SK-N-SH (cell line): Measurements from ENCODE around the gene ATP5F1E. TPM values are rescaled to one million over a fixed set of nuclear protein-coding genes. Genes with fewer than 3 reads are reported as not detected.
A peak's percentile ranks its signal among the peaks of the same experiment; 100 is the strongest.

Experiments
- CTCF ChIA-PET: fragments of 300-600, 350-600 bp; formaldehyde crosslinking; extraction: SDS; loops from one replicate; lab custom pipeline; 2021; lab: Yijun Ruan, JAX
- POLR2A ChIA-PET: fragments of 350-600 bp; sonication (Branson Sonifier 250); formaldehyde crosslinking; extraction: SDS; loops from one replicate; lab custom pipeline; 2020; ENCODE audit warnings: antibody characterized with exemption, inconsistent platforms; lab: Yijun Ruan, JAX
- DNase-seq: peaks from one replicate; pipeline ENCODE4 v3.0.0; 2012
- H2AFZ ChIP-seq: fragments of 200-600 bp; sonication (generic); 2 replicates; pipeline ENCODE4 v1.8.1; 2016; ENCODE audit warnings: antibody characterized with exemption, mild to moderate bottlenecking, low read depth
- H3F3A ChIP-seq: fragments of 200-600 bp; sonication (generic); replicated peaks from 2 replicates; pipeline ENCODE3; 2016; ENCODE audit warnings: antibody characterized with exemption, mild to moderate bottlenecking; ENCODE audit not compliant: insufficient read depth
- H3K27ac ChIP-seq, 2 experiments: fragments of 200-500 bp in 1 of 2; fragments of 200-600 bp in 1 of 2; sonication (Bioruptor generic) in 1 of 2; sonication (generic), shearing (Covaris generic) in 1 of 2; 2 replicates each; pipeline versions ENCODE4 v1.5.1 to v1.6.1; 2014 to 2016; ENCODE audit warnings: low read depth in 2 of 2, inconsistent platforms in 1 of 2, low read length in 1 of 2, mild to moderate bottlenecking in 1 of 2, mixed read lengths in 1 of 2
- H3K27me3 ChIP-seq: fragments of 200-600 bp; sonication (generic), shearing (Covaris generic); 2 replicates; pipeline ENCODE4 v1.6.1; 2016; ENCODE audit warnings: mixed run types; ENCODE audit not compliant: insufficient read depth
- H3K36me3 ChIP-seq, 2 experiments: fragments of 200-500 bp in 1 of 2; fragments of 200-600 bp in 1 of 2; sonication (Bioruptor generic) in 1 of 2; sonication (generic) in 1 of 2; replicated peaks in 1 of 2; 2 replicates each; pipeline versions ENCODE3 to v1.5.1; 2014 to 2016; ENCODE audit warnings: low read length in 1 of 2, mild to moderate bottlenecking in 1 of 2; ENCODE audit not compliant: insufficient read depth in 2 of 2, control insufficient read depth in 1 of 2
- H3K4me1 ChIP-seq, 2 experiments: fragments of 200-500 bp in 1 of 2; fragments of 200-600 bp in 1 of 2; sonication (Bioruptor generic) in 1 of 2; sonication (generic), shearing (Covaris generic) in 1 of 2; 2 replicates each; pipeline versions ENCODE4 v1.5.1 to v1.6.1; 2014 to 2016; ENCODE audit warnings: low read depth in 1 of 2, low read length in 1 of 2, mixed run types in 1 of 2; ENCODE audit not compliant: insufficient read depth in 2 of 2, control insufficient read depth in 1 of 2
- H3K4me2 ChIP-seq: fragments of 200-600 bp; sonication (generic), shearing (Covaris generic); 2 replicates; pipeline ENCODE4 v1.6.1; 2017; ENCODE audit warnings: mixed run types
- H3K4me3 ChIP-seq, 2 experiments: fragments of 200-500 bp in 1 of 2; fragments of 200-600 bp in 1 of 2; sonication (Bioruptor generic) in 1 of 2; sonication (generic), shearing (Covaris generic) in 1 of 2; 2 replicates each; pipeline versions ENCODE4 v1.5.1 to v1.8.1; 2014 to 2016; ENCODE audit warnings: low read depth in 2 of 2, inconsistent platforms in 1 of 2, low read length in 1 of 2, mild to moderate bottlenecking in 1 of 2, mixed read lengths in 1 of 2, moderate library complexity in 1 of 2
- H3K79me2 ChIP-seq: fragments of 200-600 bp; sonication (generic); 2 replicates; pipeline ENCODE4 v1.8.1; 2017; ENCODE audit warnings: mild to moderate bottlenecking; ENCODE audit not compliant: insufficient read depth
- H3K9ac ChIP-seq: fragments of 200-600 bp; sonication (generic); 2 replicates; pipeline ENCODE4 v1.6.1; 2017; ENCODE audit warnings: mixed run types
- H3K9me2 ChIP-seq: fragments of 200-600 bp; sonication (generic); 2 replicates; pipeline ENCODE4 v1.6.1; 2017; ENCODE audit warnings: mixed run types
- H3K9me3 ChIP-seq: fragments of 200-600 bp; sonication (generic); 2 replicates; pipeline ENCODE4 v1.6.1; 2017; ENCODE audit warnings: mixed run types, mild to moderate bottlenecking, moderate library complexity
- H4K20me1 ChIP-seq: fragments of 200-600 bp; sonication (generic); 2 replicates; pipeline ENCODE4 v1.6.1; 2017; ENCODE audit warnings: mild to moderate bottlenecking, mixed run types; ENCODE audit not compliant: insufficient read depth
- ELF1 ChIP-seq: IDR thresholded peaks from 2 replicates; pipeline ENCODE4 v1.4.0; 2012
- EP300 ChIP-seq, 2 experiments: IDR thresholded peaks; 2 replicates each; pipeline versions ENCODE4 v1.4.0 to v1.6.1; 2012; ENCODE audit warnings: borderline replicate concordance in 1 of 2, low read depth in 1 of 2, low read length in 1 of 2
- GATA2 ChIP-seq: sonication (generic); formaldehyde crosslinking; IDR thresholded peaks from 2 replicates; pipeline ENCODE4 v1.5.0; 2020; ENCODE audit warnings: mild to moderate bottlenecking, missing genetic modification reagents
- NFIC ChIP-seq: IDR thresholded peaks from 2 replicates; pipeline ENCODE4 v1.4.0; 2012; ENCODE audit warnings: borderline replicate concordance
- NRF1 ChIP-seq: IDR thresholded peaks from 2 replicates; pipeline ENCODE4 v1.6.1; 2012; ENCODE audit warnings: low read depth, mild to moderate bottlenecking, low read length
- RCOR1 ChIP-seq: fragments of 150-350 bp; IDR thresholded peaks from 2 replicates; pipeline ENCODE4 v1.6.1; 2017; ENCODE audit warnings: antibody characterized with exemption, low read length
- SIN3A ChIP-seq: IDR thresholded peaks from 2 replicates; pipeline ENCODE4 v1.6.1; 2012; ENCODE audit warnings: low read depth, mild to moderate bottlenecking, low read length, moderate library complexity, borderline replicate concordance
- SMC3 ChIP-seq: IDR thresholded peaks from 2 replicates; pipeline ENCODE4 v1.6.1; 2012; ENCODE audit warnings: low read depth, low read length, improper control_type of control experiment
- TAF1 ChIP-seq: IDR thresholded peaks from 2 replicates; pipeline ENCODE4 v1.6.1; 2012; ENCODE audit warnings: low read depth, mild to moderate bottlenecking, low read length, moderate library complexity, borderline replicate concordance
- TCF12 ChIP-seq: IDR thresholded peaks from 2 replicates; pipeline ENCODE4 v1.4.0; 2012
- YY1 ChIP-seq: IDR thresholded peaks from 2 replicates; pipeline ENCODE4 v1.4.0; 2012; ENCODE audit warnings: low read depth, mild to moderate bottlenecking
- WGBS: methylation state at CpG from one replicate; pipeline ENCODE4 v1.1.6; 2017; ENCODE audit warnings: low lambda C conversion rate; 5-methylcytosine and 5-hydroxymethylcytosine counted together
- polyA plus RNA-seq, 3 experiments: library from polyadenylated mRNA; depleted of rRNA; stranded (reverse); fragments of >200 nt; gene quantifications; 2 replicates each; pipeline ENCODE4 v1.2.3, GENCODE V29; 2012
- TF ChIP-seq, protein P1 (sequence below): IDR thresholded peaks from 2 replicates; pipeline ENCODE4 v1.4.0; 2012; ENCODE audit warnings: low read depth, borderline replicate concordance
- TF ChIP-seq, protein P2 (sequence below): fragments of 200-600 bp; sonication (generic); IDR thresholded peaks from 2 replicates; pipeline ENCODE4 v1.6.1; 2017; ENCODE audit warnings: antibody characterized with exemption, mild to moderate bottlenecking, moderate library complexity
- TF ChIP-seq, protein P3 (sequence below): fragments of 150-350 bp; IDR thresholded peaks from 2 replicates; pipeline ENCODE4 v1.6.1; 2016; ENCODE audit warnings: mild to moderate bottlenecking, low read depth, low read length
- TF ChIP-seq, protein P4 (sequence below): IDR thresholded peaks from 2 replicates; pipeline ENCODE4 v1.4.0; 2012; ENCODE audit warnings: low read depth
- TF ChIP-seq, protein P5 (sequence below): IDR thresholded peaks from 2 replicates; pipeline ENCODE4 v1.6.1; 2012; ENCODE audit warnings: mild to moderate bottlenecking, low read depth, low read length, moderate library complexity

ATP5F1E gene
- polyA plus RNA-seq, 1 of the 3 experiments (the other 2 are of a cell fraction): 60.8 TPM

DNA sequence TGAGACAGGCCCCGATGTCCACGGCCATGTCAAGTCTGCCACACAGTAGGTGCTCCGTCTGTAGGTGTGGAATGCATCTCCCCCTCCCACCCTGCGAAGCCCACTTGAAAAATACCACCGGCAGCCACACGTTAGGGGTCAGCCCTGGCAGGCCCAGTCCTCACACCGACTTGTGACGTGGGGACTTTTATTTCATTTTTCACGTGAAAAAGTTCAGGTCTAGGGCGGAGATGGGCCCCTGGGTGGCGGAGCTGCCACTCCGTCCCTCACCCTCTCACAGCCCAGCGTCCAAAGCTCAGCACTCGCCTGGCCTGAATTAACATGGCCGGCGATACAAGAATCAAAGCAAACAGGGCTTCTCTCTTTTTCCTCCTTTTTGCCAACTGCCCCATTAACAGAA, 16.7 kb downstream of the ATP5F1E start (continued):
- TF ChIP-seq, protein P1, sequence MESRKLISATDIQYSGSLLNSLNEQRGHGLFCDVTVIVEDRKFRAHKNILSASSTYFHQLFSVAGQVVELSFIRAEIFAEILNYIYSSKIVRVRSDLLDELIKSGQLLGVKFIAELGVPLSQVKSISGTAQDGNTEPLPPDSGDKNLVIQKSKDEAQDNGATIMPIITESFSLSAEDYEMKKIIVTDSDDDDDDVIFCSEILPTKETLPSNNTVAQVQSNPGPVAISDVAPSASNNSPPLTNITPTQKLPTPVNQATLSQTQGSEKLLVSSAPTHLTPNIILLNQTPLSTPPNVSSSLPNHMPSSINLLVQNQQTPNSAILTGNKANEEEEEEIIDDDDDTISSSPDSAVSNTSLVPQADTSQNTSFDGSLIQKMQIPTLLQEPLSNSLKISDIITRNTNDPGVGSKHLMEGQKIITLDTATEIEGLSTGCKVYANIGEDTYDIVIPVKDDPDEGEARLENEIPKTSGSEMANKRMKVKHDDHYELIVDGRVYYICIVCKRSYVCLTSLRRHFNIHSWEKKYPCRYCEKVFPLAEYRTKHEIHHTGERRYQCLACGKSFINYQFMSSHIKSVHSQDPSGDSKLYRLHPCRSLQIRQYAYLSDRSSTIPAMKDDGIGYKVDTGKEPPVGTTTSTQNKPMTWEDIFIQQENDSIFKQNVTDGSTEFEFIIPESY: no peak
- TF ChIP-seq ELF1 (no peak), SIN3A (no peak), TAF1 (no peak), RCOR1 (no peak), EP300 (IDR thresholded peaks at IDR 0.05; ENCODE audit: borderline replicate concordance in 1 of 2, low read depth in 1 of 2, low read length in 1 of 2) (no peak)
- TF ChIP-seq, protein P2, sequence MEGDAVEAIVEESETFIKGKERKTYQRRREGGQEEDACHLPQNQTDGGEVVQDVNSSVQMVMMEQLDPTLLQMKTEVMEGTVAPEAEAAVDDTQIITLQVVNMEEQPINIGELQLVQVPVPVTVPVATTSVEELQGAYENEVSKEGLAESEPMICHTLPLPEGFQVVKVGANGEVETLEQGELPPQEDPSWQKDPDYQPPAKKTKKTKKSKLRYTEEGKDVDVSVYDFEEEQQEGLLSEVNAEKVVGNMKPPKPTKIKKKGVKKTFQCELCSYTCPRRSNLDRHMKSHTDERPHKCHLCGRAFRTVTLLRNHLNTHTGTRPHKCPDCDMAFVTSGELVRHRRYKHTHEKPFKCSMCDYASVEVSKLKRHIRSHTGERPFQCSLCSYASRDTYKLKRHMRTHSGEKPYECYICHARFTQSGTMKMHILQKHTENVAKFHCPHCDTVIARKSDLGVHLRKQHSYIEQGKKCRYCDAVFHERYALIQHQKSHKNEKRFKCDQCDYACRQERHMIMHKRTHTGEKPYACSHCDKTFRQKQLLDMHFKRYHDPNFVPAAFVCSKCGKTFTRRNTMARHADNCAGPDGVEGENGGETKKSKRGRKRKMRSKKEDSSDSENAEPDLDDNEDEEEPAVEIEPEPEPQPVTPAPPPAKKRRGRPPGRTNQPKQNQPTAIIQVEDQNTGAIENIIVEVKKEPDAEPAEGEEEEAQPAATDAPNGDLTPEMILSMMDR: no peak
- TF ChIP-seq, protein P3, sequence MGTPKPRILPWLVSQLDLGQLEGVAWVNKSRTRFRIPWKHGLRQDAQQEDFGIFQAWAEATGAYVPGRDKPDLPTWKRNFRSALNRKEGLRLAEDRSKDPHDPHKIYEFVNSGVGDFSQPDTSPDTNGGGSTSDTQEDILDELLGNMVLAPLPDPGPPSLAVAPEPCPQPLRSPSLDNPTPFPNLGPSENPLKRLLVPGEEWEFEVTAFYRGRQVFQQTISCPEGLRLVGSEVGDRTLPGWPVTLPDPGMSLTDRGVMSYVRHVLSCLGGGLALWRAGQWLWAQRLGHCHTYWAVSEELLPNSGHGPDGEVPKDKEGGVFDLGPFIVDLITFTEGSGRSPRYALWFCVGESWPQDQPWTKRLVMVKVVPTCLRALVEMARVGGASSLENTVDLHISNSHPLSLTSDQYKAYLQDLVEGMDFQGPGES: no peak

DNA sequence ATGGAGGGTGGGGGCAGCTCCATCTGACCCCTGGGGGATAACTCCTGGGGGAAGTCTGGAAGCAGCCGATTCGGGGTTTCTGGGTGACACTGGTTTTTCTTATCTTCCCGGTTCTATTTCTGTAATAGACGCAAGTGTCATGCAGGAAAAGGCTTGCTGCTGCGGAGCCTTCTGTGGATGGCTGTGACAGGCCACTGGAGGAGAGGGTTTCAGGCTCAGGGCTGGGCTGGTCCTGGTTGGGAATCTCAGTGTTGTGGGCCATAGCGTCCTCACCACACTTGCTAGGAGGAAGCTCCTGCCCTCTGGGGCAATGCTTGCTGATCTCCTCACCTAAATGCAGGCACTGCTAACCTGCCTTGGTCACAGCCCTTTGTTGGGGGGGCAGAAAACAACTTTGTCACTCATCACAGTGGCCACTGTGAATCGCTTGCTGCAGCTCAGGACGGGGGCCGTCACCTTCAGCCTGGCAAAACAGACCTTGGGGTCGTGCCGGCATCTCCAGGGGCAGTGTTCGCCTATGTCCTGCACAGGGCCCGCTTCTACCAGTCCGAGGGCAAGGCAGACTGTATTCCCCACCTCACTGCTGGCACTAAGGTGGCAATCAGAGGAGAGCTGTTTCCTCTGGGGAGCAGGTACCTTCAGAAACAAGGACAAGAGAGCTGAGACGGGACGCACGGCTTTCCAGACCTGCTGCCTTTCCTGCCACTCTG, 17.3 kb downstream of the ATP5F1E start:
- Histone ChIP-seq H3K4me2 (0 out of 2 replicates have a peak overlapping the region, but pooled peaks have one; percentile 43), H3K27me3 (no peaks in the 10 kb centered on the region), H3K9me2 (no peaks in the 10 kb centered on the region), H3K36me3 (no peaks in the 10 kb centered on the region), H2AFZ (no peak overlapping the region), H3K79me2 (peaks cover 6% of the 10 kb centered on the region; the same call in 1 of the 2 replicates), H4K20me1 (no peaks in the 10 kb centered on the region), H3K4me3 (no peak overlapping the region), H3F3A (peaks cover 12% of the 10 kb centered on the region), H3K9ac (no peak overlapping the region), H3K4me1 (peaks cover 24 to 48% of the 10 kb centered on the region in 2 experiments; a peak in 3 of 4 replicates), H3K9me3 (no peaks in the 10 kb centered on the region), H3K27ac (peak overlapping the region in 1 of 2 experiments; percentile 62; a peak in 2 of 4 replicates)
- no peak for TF ChIP-seq GATA2 (CRISPR knock-in tag)
- no peak for TF ChIP-seq TCF12
- TF ChIP-seq YY1: no peak
- TF ChIP-seq NRF1: no peak
- TF ChIP-seq RCOR1: no peak
- TF ChIP-seq, protein P4, sequence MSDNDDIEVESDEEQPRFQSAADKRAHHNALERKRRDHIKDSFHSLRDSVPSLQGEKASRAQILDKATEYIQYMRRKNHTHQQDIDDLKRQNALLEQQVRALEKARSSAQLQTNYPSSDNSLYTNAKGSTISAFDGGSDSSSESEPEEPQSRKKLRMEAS: no peak
- no peak for TF ChIP-seq ELF1
- TF ChIP-seq, protein P1: no peak
- TF ChIP-seq, protein P3: no peak
- no peak for TF ChIP-seq NFIC
- TF ChIP-seq, protein P5, sequence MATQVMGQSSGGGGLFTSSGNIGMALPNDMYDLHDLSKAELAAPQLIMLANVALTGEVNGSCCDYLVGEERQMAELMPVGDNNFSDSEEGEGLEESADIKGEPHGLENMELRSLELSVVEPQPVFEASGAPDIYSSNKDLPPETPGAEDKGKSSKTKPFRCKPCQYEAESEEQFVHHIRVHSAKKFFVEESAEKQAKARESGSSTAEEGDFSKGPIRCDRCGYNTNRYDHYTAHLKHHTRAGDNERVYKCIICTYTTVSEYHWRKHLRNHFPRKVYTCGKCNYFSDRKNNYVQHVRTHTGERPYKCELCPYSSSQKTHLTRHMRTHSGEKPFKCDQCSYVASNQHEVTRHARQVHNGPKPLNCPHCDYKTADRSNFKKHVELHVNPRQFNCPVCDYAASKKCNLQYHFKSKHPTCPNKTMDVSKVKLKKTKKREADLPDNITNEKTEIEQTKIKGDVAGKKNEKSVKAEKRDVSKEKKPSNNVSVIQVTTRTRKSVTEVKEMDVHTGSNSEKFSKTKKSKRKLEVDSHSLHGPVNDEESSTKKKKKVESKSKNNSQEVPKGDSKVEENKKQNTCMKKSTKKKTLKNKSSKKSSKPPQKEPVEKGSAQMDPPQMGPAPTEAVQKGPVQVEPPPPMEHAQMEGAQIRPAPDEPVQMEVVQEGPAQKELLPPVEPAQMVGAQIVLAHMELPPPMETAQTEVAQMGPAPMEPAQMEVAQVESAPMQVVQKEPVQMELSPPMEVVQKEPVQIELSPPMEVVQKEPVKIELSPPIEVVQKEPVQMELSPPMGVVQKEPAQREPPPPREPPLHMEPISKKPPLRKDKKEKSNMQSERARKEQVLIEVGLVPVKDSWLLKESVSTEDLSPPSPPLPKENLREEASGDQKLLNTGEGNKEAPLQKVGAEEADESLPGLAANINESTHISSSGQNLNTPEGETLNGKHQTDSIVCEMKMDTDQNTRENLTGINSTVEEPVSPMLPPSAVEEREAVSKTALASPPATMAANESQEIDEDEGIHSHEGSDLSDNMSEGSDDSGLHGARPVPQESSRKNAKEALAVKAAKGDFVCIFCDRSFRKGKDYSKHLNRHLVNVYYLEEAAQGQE: no peak
- no peak for TF ChIP-seq SMC3
- DNase-seq: no peak
- ChIA-PET POLR2A (interaction anchor here (0.9 to 1.7 kb wide), 2 partner anchors 14 to 34 kb away, joined by 3 to 5 read pairs; no protein-coding TSS in a partner anchor), CTCF (interaction anchor here (1.2 to 1.3 kb wide), 2 partner anchors 13 to 804 kb away, joined by 3 to 4 read pairs; no protein-coding TSS in a partner anchor)
- 85% methylated on average over 7 of the region's 17 CpGs for WGBS
